ENCODE measurements around the gene MAVS. TPM values are rescaled to one million over a fixed set of nuclear protein-coding genes. Genes with fewer than 3 reads are reported as not detected.

The MAVS gene
- total RNA-seq, 1 experiment from 2014 or later = 23.4 TPM

DNA sequence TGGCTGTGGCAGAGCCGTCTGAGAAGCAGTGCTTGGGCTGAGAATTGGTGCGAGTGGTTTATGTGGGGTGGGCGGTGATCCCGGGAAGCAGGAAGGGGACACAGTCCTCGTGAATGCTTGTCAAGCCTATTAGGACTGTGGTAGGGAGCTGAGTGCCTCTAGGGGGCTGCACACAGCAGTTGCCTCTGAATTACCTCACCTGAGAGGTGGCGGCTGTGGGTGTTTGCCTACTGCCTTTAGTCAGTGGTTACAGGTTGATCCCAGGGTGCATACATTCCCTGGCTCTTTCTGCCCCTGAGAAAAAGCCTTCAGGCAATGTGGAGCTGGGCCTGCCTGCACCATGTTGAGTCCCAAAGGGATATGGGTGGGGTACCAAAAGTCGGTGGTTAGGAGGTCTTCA lies 21.1 kb upstream of the MAVS start (continued):
- TF ChIP-seq, protein P1, sequence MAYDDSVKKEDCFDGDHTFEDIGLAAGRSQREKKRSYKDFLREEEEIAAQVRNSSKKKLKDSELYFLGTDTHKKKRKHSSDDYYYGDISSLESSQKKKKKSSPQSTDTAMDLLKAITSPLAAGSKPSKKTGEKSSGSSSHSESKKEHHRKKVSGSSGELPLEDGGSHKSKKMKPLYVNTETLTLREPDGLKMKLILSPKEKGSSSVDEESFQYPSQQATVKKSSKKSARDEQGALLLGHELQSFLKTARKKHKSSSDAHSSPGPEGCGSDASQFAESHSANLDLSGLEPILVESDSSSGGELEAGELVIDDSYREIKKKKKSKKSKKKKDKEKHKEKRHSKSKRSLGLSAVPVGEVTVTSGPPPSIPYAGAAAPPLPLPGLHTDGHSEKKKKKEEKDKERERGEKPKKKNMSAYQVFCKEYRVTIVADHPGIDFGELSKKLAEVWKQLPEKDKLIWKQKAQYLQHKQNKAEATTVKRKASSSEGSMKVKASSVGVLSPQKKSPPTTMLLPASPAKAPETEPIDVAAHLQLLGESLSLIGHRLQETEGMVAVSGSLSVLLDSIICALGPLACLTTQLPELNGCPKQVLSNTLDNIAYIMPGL (CRISPR knock-in tag; IDR thresholded peaks at IDR 0.05) = no peak
- no peak for TF ChIP-seq CBFB (CRISPR knock-in tag; IDR thresholded peaks at IDR 0.05; ENCODE audit: low read depth)
- no peak for TF ChIP-seq TP53 (CRISPR knock-in tag; IDR thresholded peaks at IDR 0.05)
- TF ChIP-seq, protein P2, sequence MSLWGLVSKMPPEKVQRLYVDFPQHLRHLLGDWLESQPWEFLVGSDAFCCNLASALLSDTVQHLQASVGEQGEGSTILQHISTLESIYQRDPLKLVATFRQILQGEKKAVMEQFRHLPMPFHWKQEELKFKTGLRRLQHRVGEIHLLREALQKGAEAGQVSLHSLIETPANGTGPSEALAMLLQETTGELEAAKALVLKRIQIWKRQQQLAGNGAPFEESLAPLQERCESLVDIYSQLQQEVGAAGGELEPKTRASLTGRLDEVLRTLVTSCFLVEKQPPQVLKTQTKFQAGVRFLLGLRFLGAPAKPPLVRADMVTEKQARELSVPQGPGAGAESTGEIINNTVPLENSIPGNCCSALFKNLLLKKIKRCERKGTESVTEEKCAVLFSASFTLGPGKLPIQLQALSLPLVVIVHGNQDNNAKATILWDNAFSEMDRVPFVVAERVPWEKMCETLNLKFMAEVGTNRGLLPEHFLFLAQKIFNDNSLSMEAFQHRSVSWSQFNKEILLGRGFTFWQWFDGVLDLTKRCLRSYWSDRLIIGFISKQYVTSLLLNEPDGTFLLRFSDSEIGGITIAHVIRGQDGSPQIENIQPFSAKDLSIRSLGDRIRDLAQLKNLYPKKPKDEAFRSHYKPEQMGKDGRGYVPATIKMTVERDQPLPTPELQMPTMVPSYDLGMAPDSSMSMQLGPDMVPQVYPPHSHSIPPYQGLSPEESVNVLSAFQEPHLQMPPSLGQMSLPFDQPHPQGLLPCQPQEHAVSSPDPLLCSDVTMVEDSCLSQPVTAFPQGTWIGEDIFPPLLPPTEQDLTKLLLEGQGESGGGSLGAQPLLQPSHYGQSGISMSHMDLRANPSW (CRISPR knock-in tag; conservative IDR thresholded peaks at IDR 0.05; ENCODE audit: low read depth) = no peak
- no peak for TF ChIP-seq CREB1 (CRISPR knock-in tag; IDR thresholded peaks at IDR 0.05)
- TF ChIP-seq, protein P3, sequence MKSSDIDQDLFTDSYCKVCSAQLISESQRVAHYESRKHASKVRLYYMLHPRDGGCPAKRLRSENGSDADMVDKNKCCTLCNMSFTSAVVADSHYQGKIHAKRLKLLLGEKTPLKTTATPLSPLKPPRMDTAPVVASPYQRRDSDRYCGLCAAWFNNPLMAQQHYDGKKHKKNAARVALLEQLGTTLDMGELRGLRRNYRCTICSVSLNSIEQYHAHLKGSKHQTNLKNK (CRISPR knock-in tag; IDR thresholded peaks at IDR 0.05) = no peak

DNA sequence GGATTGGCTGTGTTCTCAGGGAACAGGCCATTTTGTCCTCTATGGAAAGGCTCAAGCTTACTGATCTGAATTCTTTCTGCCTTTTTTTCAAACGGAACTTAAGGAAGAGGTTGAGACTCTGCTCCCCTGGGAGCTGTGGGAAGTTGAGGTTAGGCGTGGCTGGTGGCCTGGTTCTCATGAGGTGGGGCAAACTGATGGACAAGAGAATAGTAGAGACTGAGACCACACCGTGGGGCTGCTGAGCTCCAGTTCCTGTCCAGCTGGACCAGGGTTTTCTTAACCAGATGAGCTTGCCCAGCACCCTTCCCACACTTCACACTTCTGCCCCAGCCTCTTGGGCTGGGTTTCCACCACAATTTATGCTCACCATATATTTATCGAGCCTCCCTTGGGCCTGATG lies 20.2 kb upstream of the MAVS start:
- no peak overlapping the region for H3K4me3 Mint-ChIP-seq
- ATAC-seq (no peak), DNase-seq (ENCODE audit: low spot score) (no peak)
- 0 out of 2 replicates have a peak, but pooled peaks cover 2% of the 10 kb centered on the region for H3K4me1 Mint-ChIP-seq
- no peaks in the 10 kb centered on the region for H3K27me3 Mint-ChIP-seq (ENCODE audit: low read depth)
- H3K9me3 Mint-ChIP-seq = no peaks in the 10 kb centered on the region
- POLR2A ChIA-PET = no interaction called here
- TF ChIP-seq, protein P1 (CRISPR knock-in tag; IDR thresholded peaks at IDR 0.05) = no peak
- TF ChIP-seq, protein P4, sequence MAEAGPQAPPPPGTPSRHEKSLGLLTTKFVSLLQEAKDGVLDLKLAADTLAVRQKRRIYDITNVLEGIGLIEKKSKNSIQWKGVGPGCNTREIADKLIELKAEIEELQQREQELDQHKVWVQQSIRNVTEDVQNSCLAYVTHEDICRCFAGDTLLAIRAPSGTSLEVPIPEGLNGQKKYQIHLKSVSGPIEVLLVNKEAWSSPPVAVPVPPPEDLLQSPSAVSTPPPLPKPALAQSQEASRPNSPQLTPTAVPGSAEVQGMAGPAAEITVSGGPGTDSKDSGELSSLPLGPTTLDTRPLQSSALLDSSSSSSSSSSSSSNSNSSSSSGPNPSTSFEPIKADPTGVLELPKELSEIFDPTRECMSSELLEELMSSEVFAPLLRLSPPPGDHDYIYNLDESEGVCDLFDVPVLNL (CRISPR knock-in tag; IDR thresholded peaks at IDR 0.05; ENCODE audit: borderline replicate concordance, low read depth) = no peak
- TF ChIP-seq, protein P5, sequence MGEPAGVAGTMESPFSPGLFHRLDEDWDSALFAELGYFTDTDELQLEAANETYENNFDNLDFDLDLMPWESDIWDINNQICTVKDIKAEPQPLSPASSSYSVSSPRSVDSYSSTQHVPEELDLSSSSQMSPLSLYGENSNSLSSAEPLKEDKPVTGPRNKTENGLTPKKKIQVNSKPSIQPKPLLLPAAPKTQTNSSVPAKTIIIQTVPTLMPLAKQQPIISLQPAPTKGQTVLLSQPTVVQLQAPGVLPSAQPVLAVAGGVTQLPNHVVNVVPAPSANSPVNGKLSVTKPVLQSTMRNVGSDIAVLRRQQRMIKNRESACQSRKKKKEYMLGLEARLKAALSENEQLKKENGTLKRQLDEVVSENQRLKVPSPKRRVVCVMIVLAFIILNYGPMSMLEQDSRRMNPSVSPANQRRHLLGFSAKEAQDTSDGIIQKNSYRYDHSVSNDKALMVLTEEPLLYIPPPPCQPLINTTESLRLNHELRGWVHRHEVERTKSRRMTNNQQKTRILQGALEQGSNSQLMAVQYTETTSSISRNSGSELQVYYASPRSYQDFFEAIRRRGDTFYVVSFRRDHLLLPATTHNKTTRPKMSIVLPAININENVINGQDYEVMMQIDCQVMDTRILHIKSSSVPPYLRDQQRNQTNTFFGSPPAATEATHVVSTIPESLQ (CRISPR knock-in tag; IDR thresholded peaks at IDR 0.05) = no peak
- TF ChIP-seq CREB1 (CRISPR knock-in tag; IDR thresholded peaks at IDR 0.05) (no peak), FOXJ3 (CRISPR knock-in tag; IDR thresholded peaks at IDR 0.05; ENCODE audit: borderline replicate concordance) (no peak), SMAD3 (CRISPR knock-in tag; IDR thresholded peaks at IDR 0.05; ENCODE audit: borderline replicate concordance) (no peak), ATF1 (CRISPR knock-in tag; IDR thresholded peaks at IDR 0.05) (no peak), SP1 (CRISPR knock-in tag; conservative IDR thresholded peaks at IDR 0.05) (no peak), SOX15 (CRISPR knock-in tag; IDR thresholded peaks at IDR 0.05) (no peak)
- TF ChIP-seq, protein P6, sequence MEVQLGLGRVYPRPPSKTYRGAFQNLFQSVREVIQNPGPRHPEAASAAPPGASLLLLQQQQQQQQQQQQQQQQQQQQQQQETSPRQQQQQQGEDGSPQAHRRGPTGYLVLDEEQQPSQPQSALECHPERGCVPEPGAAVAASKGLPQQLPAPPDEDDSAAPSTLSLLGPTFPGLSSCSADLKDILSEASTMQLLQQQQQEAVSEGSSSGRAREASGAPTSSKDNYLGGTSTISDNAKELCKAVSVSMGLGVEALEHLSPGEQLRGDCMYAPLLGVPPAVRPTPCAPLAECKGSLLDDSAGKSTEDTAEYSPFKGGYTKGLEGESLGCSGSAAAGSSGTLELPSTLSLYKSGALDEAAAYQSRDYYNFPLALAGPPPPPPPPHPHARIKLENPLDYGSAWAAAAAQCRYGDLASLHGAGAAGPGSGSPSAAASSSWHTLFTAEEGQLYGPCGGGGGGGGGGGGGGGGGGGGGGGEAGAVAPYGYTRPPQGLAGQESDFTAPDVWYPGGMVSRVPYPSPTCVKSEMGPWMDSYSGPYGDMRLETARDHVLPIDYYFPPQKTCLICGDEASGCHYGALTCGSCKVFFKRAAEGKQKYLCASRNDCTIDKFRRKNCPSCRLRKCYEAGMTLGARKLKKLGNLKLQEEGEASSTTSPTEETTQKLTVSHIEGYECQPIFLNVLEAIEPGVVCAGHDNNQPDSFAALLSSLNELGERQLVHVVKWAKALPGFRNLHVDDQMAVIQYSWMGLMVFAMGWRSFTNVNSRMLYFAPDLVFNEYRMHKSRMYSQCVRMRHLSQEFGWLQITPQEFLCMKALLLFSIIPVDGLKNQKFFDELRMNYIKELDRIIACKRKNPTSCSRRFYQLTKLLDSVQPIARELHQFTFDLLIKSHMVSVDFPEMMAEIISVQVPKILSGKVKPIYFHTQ (CRISPR knock-in tag; IDR thresholded peaks at IDR 0.05) = no peak
- TF ChIP-seq, protein P2 (CRISPR knock-in tag; conservative IDR thresholded peaks at IDR 0.05; ENCODE audit: low read depth) = no peak
- H3K36me3 Mint-ChIP-seq = no peaks in the 10 kb centered on the region
- H3K27ac Mint-ChIP-seq = no peak overlapping the region
- CTCF ChIA-PET = interaction anchor here (0.5 to 1.3 kb wide), 3 partner anchors 28 to 81 kb away, joined by 3 to 6 read pairs (median 3); no protein-coding TSS in a partner anchor
